Glomerular visceral epithelial cell (primary cell): Measurements from ENCODE around the gene VSIR.
A peak's percentile ranks its signal among the peaks of the same experiment; 100 is the strongest.

ENCODE experiments used
- DNase-seq: peaks from one replicate; pipeline ENCODE4 v3.0.0-alpha.2; 2016; ENCODE audit errors: extremely low spot score

Gene VSIR

GRCh38 chr10:71763352-71764127 is 9.8 kb downstream of the VSIR start:
- DNase-seq: no peak

GRCh38 chr10:71762324-71762723 is 11.0 kb downstream of the VSIR start:
- no peak for DNase-seq

- DNase-seq: no peak
Observed at GRCh38 chr10:71761541-71762113, 11.7 kb downstream of the VSIR start.

GRCh38 chr10:71761105-71761511 is 12.2 kb downstream of the VSIR start:
- no peak for DNase-seq

GRCh38 chr10:71757399-71757922 is 15.9 kb downstream of the VSIR start:
- DNase-seq: no peak

GRCh38 chr10:71756311-71757191 is 16.8 kb downstream of the VSIR start:
- no peak for DNase-seq

GRCh38 chr10:71755179-71755879 is 18.0 kb downstream of the VSIR start:
- DNase-seq: peak; percentile 38

GRCh38 chr10:71754562-71754961 is 18.8 kb downstream of the VSIR start:
- DNase-seq: no peak

- no peak for DNase-seq
Observed at GRCh38 chr10:71753960-71754505, 19.3 kb downstream of the VSIR start.

GRCh38 chr10:71753091-71753959 is 20.0 kb downstream of the VSIR start:
- DNase-seq: no peak

- DNase-seq: no peak
Observed at GRCh38 chr10:71752391-71753090, 20.8 kb downstream of the VSIR start.

GRCh38 chr10:71751515-71752224 is 21.6 kb downstream of the VSIR start:
- DNase-seq: no peak

- no peak for DNase-seq
Observed at GRCh38 chr10:71750986-71751385, 22.3 kb downstream of the VSIR start.

- DNase-seq: no peak
Observed at GRCh38 chr10:71750124-71750841, 23.0 kb downstream of the VSIR start.

GRCh38 chr10:71749396-71749795 is 23.9 kb downstream of the VSIR start:
- DNase-seq: no peak

GRCh38 chr10:71748671-71749191 is 24.6 kb downstream of the VSIR start:
- DNase-seq: no peak

- no peak for DNase-seq
Observed at GRCh38 chr10:71747551-71748523, 25.5 kb downstream of the VSIR start.
